ENCODE data around the gene FOXM1.
"Not testable (repeated sequence)": the region's sequence is repeated elsewhere in the genome, so short reads cannot be mapped to it uniquely, and the experiment has no call there.

DNA sequence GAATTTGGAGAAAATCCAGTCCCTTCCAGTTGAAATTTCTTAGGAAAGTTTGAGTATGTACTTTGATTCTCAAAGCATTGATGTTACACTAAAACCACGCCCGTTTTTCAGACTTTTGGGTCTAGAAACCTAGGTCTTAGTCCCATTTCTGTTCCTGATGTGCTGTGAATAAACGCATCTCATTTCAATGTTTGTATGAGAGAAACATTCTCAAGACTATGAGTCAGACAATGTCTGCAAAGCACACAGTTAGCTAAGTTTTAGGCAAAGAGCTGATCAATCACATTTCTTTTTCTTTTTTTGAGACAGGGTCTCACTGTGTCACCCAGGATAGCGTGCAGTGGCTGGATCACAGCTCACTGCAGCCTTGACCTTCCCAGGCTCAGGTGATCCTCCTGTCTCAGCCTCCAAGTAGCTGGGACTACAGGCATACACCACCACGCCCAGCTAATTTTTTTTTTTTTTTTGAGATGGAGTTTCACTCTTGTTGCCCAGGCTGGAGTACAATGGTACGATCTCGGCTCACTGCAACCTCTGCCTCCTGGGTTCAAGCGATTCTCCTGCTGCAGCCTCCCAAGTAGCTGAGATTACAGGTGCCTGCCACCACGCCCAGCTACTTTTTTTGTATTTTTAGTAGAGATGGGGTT, 7.9 kb downstream of the FOXM1 start:
- not testable (repeated sequence) for TF ChIP-seq RARB, ZFP30, ZFP3 (CRISPR knock-in tag; IDR thresholded peaks at IDR 0.05)

All from SK-N-SH treated with all-trans-retinoic acid at 6 μM for 48 hours (cell line).